Right lobe of liver (tissue), 4 donors: ENCODE data around the gene COL6A1.

Source experiments
- CTCF ChIP-seq, 4 donors: fragments of 200-600 bp in 3 of 4; fragments of 450-650 bp in 1 of 4; IDR thresholded peaks; one replicate each; pipeline versions ENCODE4 v1.5.1 to v1.8.0; 2016 to 2022; ENCODE audit warnings: antibody characterized with exemption in 4 of 4, mild to moderate bottlenecking in 2 of 4
- POLR2A ChIP-seq: fragments of 450-650 bp; IDR thresholded peaks from one replicate; pipeline ENCODE4 v1.6.1; 2017; ENCODE audit warnings: antibody characterized with exemption, mild to moderate bottlenecking
- donor health status: DM: no; HTN: no; CAD: no.
- donor health status: DM: no; HTN: no; CAD: no.
- donor health status: DM: no; HTN: yes; CAD: no.

- TF ChIP-seq CTCF (IDR thresholded peaks at IDR 0.05): no peak
- no peak for TF ChIP-seq POLR2A
Measured at GRCh38 chr21:46038871-46039397, 57.4 kb downstream of the COL6A1 start.
